CD4-positive, alpha-beta T cell treated with Interferon alpha-2 for 1 hour (primary cell): ENCODE results near the gene ATP7A.
A peak's percentile ranks its signal among the peaks of the same experiment; 100 is the strongest.
"Not testable (repeated sequence)": the region's sequence is repeated elsewhere in the genome, so short reads cannot be mapped to it uniquely, and the experiment has no call there.

Source experiments
- DNase-seq, 2 donors: peaks; one replicate each; pipeline ENCODE4 v3.0.0-alpha.2; 2020 to 2022

ATP7A gene

DNA sequence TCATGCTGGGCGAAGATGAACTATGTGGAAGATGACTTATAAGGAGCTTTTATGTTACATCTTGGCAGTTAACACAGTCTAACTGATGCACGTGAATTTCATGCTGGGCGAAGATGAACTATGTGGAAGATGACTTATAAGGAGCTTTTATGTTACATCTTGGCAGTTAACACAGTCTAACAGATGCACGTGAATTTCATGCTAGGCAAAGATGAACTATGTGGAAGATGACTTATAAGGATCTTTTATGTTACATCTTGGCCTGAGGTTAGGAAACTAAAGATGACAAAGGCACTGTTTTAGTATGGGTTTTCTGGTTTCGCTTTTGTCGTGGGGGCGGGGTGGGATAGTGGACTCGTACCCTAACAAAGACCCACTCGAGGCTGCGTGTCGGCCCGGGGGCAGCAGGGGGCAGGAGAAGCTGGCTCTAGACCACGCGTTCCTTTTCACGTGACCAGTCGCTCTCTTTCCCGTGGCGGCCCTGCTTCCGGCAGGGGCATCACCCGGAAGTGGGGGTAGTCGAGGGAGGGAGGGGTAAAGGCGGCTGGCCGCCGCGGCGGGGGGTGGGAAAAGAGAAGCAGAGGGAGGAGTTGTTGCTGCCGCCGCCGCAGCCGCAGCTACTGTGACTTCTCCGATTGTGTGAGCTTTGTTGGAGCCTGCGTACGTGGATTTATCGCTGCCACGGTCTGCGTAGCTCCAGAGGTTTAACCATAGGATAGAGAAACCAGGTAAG lies at the start of gene ATP7A:
TSS of gene ATP7A (plus strand) at position 586 of the 733 bp plus-strand sequence. CDS start 60,949 bp downstream, outside the sequence.
- peak; percentile 94 to 95 for DNase-seq

DNA sequence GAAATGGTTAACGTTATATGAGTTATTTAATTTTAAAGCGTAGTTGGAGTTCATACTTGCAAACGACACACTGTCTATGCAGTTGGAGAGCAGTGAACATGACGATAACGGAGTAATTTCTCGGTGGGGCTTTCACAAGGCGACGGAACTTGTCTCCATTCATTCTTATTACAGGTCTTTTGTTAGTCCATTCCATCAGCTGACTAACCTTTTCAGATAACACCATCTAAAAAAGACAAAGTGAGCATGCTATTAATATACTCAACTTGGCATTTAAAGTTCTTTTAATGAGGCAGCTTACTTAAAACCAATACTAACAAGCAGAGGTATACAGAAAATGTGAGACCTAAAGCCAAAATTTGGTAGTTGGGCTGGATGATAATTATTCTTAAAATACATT lies 35.1 kb upstream of the ATP7A start:
- no peak for DNase-seq

DNA sequence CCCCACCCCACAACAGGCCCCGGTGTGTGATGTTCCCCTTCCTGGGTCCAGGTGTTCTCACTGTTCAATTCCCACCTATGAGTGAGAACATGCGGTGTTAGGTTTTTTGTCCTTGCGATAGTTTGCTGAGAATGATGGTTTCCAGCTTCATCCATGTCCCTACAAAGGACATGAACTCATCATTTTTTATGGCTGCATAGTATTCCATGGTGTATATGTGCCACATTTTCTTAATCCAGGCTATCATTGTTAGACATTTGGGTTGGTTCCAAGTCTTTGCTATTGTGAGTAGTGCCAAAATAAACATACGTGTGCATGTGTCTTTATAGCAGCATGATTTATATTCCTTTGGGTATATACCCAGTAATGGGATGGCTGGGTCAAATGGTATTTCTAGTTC lies 29.1 kb upstream of the ATP7A start:
- DNase-seq: not testable (repeated sequence)

DNA sequence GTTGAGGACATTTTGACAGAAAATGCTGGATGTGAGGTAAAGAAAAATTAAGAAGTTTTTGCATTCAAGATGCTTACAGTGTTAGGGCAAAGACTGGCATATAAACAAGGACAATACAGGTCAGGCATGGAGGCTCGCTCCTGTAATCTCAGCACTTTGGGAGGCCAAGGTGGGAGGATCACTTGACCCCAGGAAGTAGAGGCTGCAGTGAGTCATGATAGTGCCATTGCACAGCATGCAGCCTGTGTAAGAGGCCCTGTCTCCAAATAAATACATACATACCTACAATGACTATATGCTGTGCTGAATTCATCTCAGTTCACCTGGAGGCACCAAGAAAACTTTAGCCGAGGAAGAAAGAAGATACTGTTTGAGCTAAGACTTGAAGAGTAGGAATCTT lies 17.6 kb upstream of the ATP7A start:
- no peak for DNase-seq

DNA sequence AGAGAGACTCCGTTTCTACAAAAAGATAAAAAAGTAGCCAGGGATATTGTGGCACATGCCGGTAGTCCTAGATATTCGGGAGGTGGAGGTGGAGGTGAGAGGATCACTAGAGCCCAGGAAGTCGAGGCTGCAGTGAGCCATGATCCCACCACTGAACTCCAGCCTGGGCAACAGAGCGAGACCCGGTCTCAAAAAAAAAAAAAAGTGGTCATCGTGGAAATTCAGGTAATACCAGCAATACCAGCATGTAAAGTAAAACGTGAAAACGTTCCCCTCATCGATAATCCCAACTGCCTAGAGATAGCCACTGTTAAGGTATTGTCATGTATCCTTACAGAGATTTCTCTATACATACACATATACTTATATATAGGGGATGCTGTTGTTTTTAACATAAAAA lies 16.8 kb upstream of the ATP7A start:
- no peak for DNase-seq

- DNase-seq: peak; percentile 96
Observed at GRCh38 chrX:77894921-77895886, 15.3 kb upstream of the ATP7A start, which contains the start of gene MAGT1. Gene MAGT1 (minus strand): TSS chrX:77895435. CDS start chrX:77895410, 25 bp downstream.

GRCh38 chrX:77899081-77899828 lies 11.2 kb upstream of the ATP7A start, which contains the start of gene COX7B:
Gene COX7B (plus strand): TSS chrX:77899468. CDS start chrX:77899554, 86 bp downstream.
- DNase-seq: peak; percentile 85 to 95

- no peak for DNase-seq
Observed at GRCh38 chrX:77900688-77901087, 9.8 kb upstream of the ATP7A start.

- no peak for DNase-seq
Observed at GRCh38 chrX:77901506-77901905, 9.0 kb upstream of the ATP7A start.

GRCh38 chrX:77917294-77917933 lies 6.9 kb downstream of the ATP7A start:
- DNase-seq: peak in 1 of 2 donors; percentile 33

GRCh38 chrX:77918568-77918967 lies 8.1 kb downstream of the ATP7A start:
- no peak for DNase-seq

DNA sequence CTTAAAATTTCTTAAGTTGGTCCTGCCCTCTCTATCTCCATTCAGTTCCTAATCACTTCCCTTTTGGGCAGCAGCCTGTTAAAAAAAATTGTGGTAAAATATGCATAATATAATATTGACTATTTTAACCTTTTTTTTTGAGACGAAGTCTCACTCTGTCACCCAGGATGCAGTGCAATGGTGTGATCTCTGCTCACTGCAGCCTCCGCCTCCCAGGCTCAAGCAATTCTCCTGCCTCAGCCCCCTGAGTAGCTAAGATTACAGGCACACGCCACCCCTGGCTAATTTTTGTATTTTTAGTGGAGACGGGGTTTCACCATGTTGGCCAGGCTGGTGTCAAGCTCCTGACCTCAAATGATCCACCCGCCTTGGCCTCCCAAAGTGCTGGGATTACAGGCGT lies 8.9 kb downstream of the ATP7A start:
- DNase-seq: not testable (repeated sequence)

- DNase-seq: no peak
Observed at GRCh38 chrX:77922787-77923186, 12.3 kb downstream of the ATP7A start.

DNA sequence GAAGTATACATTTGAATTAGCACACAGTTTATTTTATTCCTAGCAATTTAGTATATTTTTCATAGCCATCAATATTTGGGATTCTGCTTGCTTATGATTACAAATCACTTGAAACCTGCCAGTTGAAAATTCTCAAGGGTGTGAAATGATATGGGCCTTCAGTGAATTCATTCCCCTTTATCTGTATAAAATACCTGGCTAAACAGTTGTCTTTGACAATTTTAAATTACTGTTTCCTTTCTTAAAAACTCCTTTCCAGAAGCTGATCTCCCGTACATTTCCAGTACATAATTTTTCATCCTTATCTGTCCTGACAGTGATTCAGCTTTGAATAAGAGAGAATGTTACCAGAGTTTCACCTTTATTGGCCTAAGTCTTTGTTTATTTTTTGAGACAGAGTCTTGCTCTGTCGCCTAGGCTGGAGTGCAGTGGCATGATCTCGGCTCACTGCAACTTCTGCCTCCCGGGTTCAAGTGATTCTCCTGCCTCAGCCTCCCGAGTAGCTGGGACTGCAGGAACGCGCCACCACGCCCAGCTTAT lies 13.9 kb downstream of the ATP7A start:
- DNase-seq: no peak

- no peak for DNase-seq
Observed at GRCh38 chrX:77925764-77926163, 15.3 kb downstream of the ATP7A start.

DNA sequence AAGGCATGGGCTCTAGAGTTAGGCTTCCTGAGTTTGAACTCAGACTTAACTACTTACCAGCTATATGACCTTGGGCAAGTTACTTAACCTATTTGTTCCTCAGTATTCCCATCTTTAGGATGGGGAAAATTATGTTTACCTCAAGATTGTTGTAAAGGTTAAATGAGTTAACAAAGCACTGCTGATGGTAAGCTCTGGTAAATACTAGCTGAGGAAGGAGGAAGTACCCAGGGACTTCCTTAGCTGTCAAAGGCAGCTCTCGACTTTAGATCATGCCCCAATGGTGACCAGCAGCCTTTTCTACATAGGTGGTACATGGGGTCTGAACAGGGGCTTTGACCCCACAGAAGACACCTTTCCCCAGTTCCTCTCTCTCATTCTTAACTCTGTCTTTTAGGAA lies 20.1 kb downstream of the ATP7A start:
- DNase-seq: no peak

GRCh38 chrX:77935886-77936285 lies 25.4 kb downstream of the ATP7A start:
- DNase-seq: no peak

DNA sequence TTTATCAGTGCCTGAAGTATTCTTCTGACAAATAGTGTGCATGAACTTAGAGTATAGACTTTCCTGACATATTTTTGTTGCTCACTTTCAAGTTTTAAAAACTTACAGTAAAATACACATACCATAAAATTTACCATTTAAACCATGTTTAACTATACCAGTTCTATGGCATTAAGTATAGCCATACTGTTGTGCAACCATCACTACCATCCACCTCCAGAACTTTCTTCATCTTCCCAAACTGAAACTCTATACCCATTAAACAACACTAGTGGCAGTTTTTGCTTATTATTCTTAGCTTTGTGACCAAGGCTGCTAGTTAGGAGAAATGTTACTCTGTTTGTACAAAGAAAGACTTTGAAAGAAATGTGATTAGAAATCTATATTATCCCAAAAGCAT lies 25.8 kb downstream of the ATP7A start:
- DNase-seq: no peak

- no peak for DNase-seq
Observed at GRCh38 chrX:77937291-77937690, 26.8 kb downstream of the ATP7A start.

- DNase-seq: no peak
Observed at GRCh38 chrX:77938083-77938680, 27.7 kb downstream of the ATP7A start.

- not testable (repeated sequence) for DNase-seq
Observed at GRCh38 chrX:77945031-77945430, 34.5 kb downstream of the ATP7A start.
